ENCODE results near the gene HYAL2. TPM values are rescaled to one million over a fixed set of nuclear protein-coding genes. Genes with fewer than 3 reads are reported as not detected.
"Not testable (repeated sequence)": the region's sequence is repeated elsewhere in the genome, so short reads cannot be mapped to it uniquely, and the experiment has no call there.

HYAL2 gene
- total and polyA plus RNA-seq, 12 donors, result 25.1 to 135 (median 39.0) TPM

DNA sequence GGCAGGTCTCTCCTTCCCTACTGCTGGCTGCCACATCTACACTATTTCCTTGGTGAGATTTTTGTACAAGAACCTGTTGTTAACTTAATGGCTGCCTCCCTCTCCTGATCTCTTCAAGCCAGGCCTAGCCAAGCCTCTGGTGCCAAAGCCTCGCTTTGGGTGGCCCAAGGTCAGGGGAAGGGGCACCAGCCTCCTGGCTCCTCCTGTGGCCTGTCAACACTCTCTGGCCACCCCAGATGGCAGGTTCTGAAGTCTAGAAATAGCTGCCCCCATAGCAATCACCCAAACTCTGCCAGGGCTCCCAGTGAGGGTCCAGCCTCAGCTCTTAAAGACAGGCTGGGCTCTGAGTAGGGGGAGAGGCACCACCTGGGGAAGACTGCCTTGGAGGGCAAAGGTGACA is 35.3 kb downstream of the HYAL2 start:
- peak overlapping the region in 9 of 10 donors; percentile 42 to 88 (median 79) for H3K27ac ChIP-seq
- no peaks in the 10 kb centered on the region for H3K9me3 ChIP-seq
- H3K4me1 ChIP-seq, result peaks cover 10 to 57% (median 37%) of the 10 kb centered on the region in 9 donors
- peak; percentile 61 to 68 for DNase-seq
- H3K36me3 ChIP-seq, result peaks cover 0 to 43% (median 28%) of the 10 kb centered on the region in 9 donors
- intact Hi-C loops (cut with DNase I), result no loop called here
- no peaks in the 10 kb centered on the region for H3K27me3 ChIP-seq
- peak; percentile 38 to 71 (median 55) for ATAC-seq
- TF ChIP-seq CTCF (IDR thresholded peaks at IDR 0.05), result no peak
- WGBS, 2 donors, result 56 to 71% methylated on average over 1 of the region's 1 CpG
- no peak overlapping the region for H3K4me3 ChIP-seq

DNA sequence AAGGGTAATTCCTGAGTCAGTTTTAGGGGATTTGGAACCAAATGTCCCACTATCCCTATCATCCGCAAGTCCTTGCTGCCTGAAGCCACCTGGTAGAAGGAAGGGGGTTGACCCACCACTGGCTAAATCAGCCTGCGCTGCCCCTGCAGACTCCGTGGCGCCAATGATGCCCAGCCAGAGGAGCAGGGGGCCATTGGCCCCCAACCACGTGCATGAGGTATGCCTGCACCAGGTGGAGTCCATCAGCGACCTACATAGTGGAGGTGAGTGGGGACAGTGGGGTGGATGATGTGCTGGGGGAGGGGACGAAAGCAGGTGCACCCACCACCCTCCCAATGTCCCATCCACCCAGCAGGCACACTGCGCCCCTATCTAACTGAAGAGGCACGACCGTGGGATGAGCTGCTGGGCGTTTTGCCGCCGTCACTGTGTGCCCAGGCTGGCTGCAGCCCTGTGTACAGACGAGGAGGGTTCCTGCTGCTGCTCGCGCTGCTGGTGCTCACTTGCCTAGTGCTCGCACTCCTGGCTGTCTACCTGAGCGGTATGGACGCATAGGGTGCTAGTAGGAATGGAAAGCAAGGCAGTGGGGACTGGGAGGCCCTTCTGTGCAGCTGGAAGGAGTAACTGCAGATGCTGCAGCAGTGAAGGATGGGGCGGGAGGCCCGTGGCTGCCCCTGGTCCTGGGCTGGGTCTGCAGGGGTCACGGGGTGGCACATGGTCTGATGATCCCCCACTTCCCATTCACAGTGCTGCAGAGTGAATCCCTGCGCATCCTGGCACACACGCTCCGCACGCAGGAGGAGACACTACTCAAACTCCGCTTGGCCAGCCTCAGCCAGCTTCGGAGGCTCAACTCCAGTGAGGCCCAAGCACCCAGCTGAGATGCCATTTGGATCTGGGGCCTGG is 36.0 kb downstream of the HYAL2 start:
- H3K36me3 ChIP-seq, result peaks cover 0 to 43% (median 28%) of the 10 kb centered on the region in 9 donors
- no peaks in the 10 kb centered on the region for H3K27me3 ChIP-seq
- H3K4me3 ChIP-seq, result no peak overlapping the region
- peak overlapping the region in 9 of 10 donors; percentile 42 to 88 (median 79) for H3K27ac ChIP-seq
- DNase-seq, result no peak
- H3K4me1 ChIP-seq, result peaks cover 9 to 54% (median 32%) of the 10 kb centered on the region in 9 donors
- no peak for TF ChIP-seq CTCF (IDR thresholded peaks at IDR 0.05)
- WGBS, 2 donors, result 85% methylated on average over 28 of the region's 28 CpGs
- intact Hi-C loops (cut with DNase I), result no loop called here
- peak in 2 of 8 donors; percentile 2 to 10 for ATAC-seq
- no peaks in the 10 kb centered on the region for H3K9me3 ChIP-seq

DNA sequence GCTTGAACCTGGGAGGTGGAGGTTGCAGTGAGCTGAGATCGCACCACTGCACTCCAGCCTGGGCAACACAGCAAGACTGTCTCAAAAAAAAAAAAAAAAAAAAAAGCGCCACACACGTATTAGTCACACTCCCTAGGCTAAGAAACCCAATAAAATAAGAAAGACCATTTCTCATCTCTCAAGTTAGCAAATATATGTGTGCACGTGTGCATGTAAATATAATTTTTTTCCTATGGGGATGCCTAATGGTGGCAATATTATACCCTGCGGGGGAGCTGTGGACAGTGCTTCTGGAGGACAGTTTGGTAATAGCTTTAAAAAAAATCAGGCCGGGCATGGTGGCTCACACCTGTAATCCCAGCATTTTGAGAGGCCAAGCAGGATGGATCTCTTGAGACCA is 38.4 kb downstream of the HYAL2 start:
- Histone ChIP-seq H3K36me3 (peaks cover 0 to 29% (median 18%) of the 10 kb centered on the region in 9 donors), H3K4me1 (peaks cover 0 to 54% (median 25%) of the 10 kb centered on the region in 9 donors)
- H3K4me3 ChIP-seq; intact Hi-C loops (cut with DNase I); DNase-seq; ATAC-seq; H3K27ac ChIP-seq; H3K27me3 ChIP-seq; H3K9me3 ChIP-seq: not testable (repeated sequence)
- 86 to 90% methylated on average over 6 of the region's 6 CpGs for WGBS, 2 donors

GRCh38 chr3:50279255-50280016 is 43.1 kb downstream of the HYAL2 start:
- Histone ChIP-seq H3K4me3 (peak overlapping the region in 9 of 10 donors; percentile 26 to 52 (median 43)), H3K27me3 (peaks cover 0 to 34% (median 9%) of the 10 kb centered on the region in 7 donors), H3K36me3 (peaks cover 0 to 8% (median 0%) of the 10 kb centered on the region in 9 donors), H3K9me3 (no peaks in the 10 kb centered on the region), H3K4me1 (peaks cover 4 to 47% (median 19%) of the 10 kb centered on the region in 9 donors), H3K27ac (peak overlapping the region; percentile 21 to 92 (median 85))
- 63 to 67% methylated on average over 8 of the region's 8 CpGs for WGBS, 2 donors
- no peak for TF ChIP-seq CTCF (IDR thresholded peaks at IDR 0.05)
- ATAC-seq, result peak; percentile 14 to 58 (median 32)
- DNase-seq, result no peak
- intact Hi-C loops (cut with DNase I), result loop anchor here in 1 of 10 donors (10.0 kb wide), 1 partner anchor 155 kb away; no protein-coding TSS in a partner anchor

All from heart right ventricle (tissue), 16 donors.